Mucosa of descending colon (tissue), 3 donors: ENCODE data around the gene CACNA2D3. TPM values are rescaled to one million over a fixed set of nuclear protein-coding genes. Genes with fewer than 3 reads are reported as not detected.

Experiments used
- ATAC-seq: fragments of 200-7000 bp; cut with Tn5 transposase; one replicate; pipeline ENCODE4 v1.9.1; 2020; ENCODE audit warnings: mild to moderate bottlenecking, moderate library complexity
- DNase-seq, 3 donors: peaks; one replicate each; pipeline ENCODE4 v3.0.0-alpha.2; 2020
- H3K36me3 ChIP-seq: fragments of 200-600 bp; one replicate; pipeline ENCODE4 v1.8.0; 2021; ENCODE audit warnings: low read depth, mild to moderate bottlenecking
- H3K4me1 ChIP-seq: fragments of 200-600 bp; one replicate; pipeline ENCODE4 v1.8.0; 2021; ENCODE audit warnings: low read depth, mild to moderate bottlenecking
- H3K4me3 ChIP-seq: fragments of 200-600 bp; one replicate; pipeline ENCODE4 v1.8.0; 2021; ENCODE audit warnings: mild to moderate bottlenecking
- H3K9me3 ChIP-seq: fragments of 200-600 bp; one replicate; pipeline ENCODE4 v1.8.0; 2021; ENCODE audit warnings: mild to moderate bottlenecking
- intact Hi-C, 2 donors: fragments of 100-400 bp; cut with DNase I in 1 of 2; cut with micrococcal nuclease in 1 of 2; formaldehyde crosslinking; loops; one replicate each; pipeline versions ENCODE4 v1.11.0 to v1.11.1; 2022; cut with DNase I, micrococcal nuclease
- total RNA-seq, 3 donors: library from RNA; stranded (reverse); fragmentation: NEBNext Ultra II Directional in 2 of 3; extraction: Animal tissue kit (Norgen Biotek cat#: 25700) in 2 of 3; gene quantifications; one replicate each; pipeline versions ENCODE4 v1.2.1 to v1.2.4, GENCODE V29; 2021 to 2023
- TF ChIP-seq, protein P1 (sequence below): fragments of 200-600 bp; IDR thresholded peaks from one replicate; pipeline ENCODE4 v1.8.0; 2022; ENCODE audit warnings: antibody characterized with exemption, mild to moderate bottlenecking
- donor health status: DM: no; HTN: no; CAD: no; lungs with moderate emphysema.
- donor health status: DM: no; HTN: no; CAD: no.
- donor health status: DM: no; HTN: yes; CAD: no.

The CACNA2D3 gene
- total RNA-seq, 3 donors from 2014 or later, result 0.34 to 3.5 (median 0.55) TPM

DNA sequence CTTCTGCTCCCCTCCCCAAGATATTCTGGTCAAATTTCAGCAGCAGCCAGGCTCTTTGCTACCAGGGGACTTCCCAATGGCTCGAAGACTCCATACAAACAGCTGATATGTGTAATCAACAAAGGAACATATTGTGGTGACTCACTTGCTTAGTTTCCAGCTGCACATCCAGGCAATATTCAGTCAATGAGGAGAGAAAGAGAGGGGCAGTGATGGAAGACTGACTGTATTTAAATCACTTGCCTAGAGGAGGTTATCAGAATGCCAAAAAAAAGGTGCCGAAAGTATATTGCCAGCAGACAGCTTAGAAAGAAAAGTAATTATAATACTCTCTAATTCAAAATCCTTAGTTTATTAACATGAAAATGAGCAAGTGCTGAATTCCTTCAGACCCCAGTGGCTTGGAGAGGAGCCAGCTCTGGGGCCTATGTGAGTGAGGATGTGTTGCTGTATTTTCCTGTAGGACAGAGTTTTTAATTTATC is 569.0 kb downstream of the CACNA2D3 start:
- no peak overlapping the region for H3K4me3 ChIP-seq
- peak; percentile 21 for ATAC-seq
- intact Hi-C loops, result no loop called here
- H3K36me3 ChIP-seq, result no peaks in the 10 kb centered on the region
- TF ChIP-seq, protein P1, sequence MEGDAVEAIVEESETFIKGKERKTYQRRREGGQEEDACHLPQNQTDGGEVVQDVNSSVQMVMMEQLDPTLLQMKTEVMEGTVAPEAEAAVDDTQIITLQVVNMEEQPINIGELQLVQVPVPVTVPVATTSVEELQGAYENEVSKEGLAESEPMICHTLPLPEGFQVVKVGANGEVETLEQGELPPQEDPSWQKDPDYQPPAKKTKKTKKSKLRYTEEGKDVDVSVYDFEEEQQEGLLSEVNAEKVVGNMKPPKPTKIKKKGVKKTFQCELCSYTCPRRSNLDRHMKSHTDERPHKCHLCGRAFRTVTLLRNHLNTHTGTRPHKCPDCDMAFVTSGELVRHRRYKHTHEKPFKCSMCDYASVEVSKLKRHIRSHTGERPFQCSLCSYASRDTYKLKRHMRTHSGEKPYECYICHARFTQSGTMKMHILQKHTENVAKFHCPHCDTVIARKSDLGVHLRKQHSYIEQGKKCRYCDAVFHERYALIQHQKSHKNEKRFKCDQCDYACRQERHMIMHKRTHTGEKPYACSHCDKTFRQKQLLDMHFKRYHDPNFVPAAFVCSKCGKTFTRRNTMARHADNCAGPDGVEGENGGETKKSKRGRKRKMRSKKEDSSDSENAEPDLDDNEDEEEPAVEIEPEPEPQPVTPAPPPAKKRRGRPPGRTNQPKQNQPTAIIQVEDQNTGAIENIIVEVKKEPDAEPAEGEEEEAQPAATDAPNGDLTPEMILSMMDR, result no peak
- no peaks in the 10 kb centered on the region for H3K9me3 ChIP-seq
- H3K4me1 ChIP-seq, result no peaks in the 10 kb centered on the region
- DNase-seq, result no peak

DNA sequence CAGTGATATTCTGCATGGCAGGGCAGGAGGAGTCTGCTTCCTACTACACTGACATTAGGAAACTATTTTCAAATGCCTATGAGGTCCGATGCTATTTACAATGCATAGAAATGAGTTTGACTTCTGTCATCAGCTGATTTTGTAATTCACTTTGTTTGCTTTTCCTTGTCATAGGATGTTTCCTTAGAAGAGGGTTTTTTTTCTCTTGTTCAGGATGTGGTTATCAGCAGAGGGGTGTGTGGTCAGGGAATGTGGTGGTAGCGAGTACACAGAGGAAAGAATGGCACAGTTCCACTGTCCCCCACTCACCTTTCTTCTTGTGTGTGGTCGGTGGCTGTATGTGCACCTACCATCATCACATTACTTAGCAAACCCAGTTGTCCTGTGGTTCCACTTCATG is 574.0 kb downstream of the CACNA2D3 start:
- Histone ChIP-seq H3K36me3 (no peaks in the 10 kb centered on the region), H3K4me1 (no peaks in the 10 kb centered on the region), H3K9me3 (no peaks in the 10 kb centered on the region), H3K4me3 (no peak overlapping the region)
- ATAC-seq (no peak), DNase-seq (no peak)
- intact Hi-C loops, result no loop called here
- TF ChIP-seq, protein P1, result no peak

DNA sequence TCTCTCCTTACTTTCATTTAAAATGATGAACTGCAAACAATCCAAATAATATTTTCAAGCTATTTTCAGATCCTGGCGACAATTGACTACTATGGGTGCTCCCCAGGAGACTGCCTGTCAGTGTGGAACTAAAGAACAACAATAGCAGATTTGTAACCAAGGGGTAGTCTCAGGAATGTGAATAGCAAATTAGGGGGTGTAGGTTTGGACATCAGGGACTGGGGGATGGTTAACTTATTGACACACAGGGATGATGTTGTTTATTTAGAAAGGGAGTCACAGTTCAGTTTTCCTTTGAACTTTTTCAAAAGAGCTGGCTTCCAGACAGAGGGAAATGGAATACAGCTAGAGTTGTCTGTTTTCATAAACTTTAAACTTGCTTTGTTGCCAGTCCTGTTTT is 575.7 kb downstream of the CACNA2D3 start:
- no peak for ATAC-seq
- no peaks in the 10 kb centered on the region for H3K36me3 ChIP-seq
- intact Hi-C loops, result no loop called here

DNA sequence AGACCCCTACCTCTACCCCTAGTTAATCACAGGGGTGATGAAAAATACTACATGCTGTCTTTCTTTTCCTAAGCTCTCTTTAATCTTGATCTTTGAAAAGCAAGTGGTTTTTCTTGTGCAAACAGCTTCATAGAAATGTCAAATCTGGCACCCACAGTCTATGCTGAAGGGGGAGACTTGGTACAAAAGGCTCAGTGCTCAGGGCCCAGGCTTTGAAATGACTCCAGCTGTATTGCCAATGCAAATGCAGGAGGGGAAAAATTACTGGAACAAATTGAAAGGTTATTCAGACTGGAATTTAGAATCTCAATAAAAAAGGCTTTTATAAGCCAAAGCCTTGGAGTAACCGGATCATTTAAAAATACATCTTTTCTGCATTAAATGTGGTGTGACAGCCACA is 581.6 kb downstream of the CACNA2D3 start:
- H3K4me1 ChIP-seq, result no peaks in the 10 kb centered on the region
- intact Hi-C loops, result no loop called here
- no peak for DNase-seq
- no peaks in the 10 kb centered on the region for H3K36me3 ChIP-seq
- TF ChIP-seq, protein P1, result no peak
- H3K4me3 ChIP-seq, result no peak overlapping the region
- ATAC-seq, result no peak
- no peaks in the 10 kb centered on the region for H3K9me3 ChIP-seq

More for the DNA sequence above, 575.7 kb downstream of the CACNA2D3 start:
- DNase-seq, result no peak
- H3K4me1 ChIP-seq, result no peaks in the 10 kb centered on the region
- H3K9me3 ChIP-seq, result no peaks in the 10 kb centered on the region
- TF ChIP-seq, protein P1, result no peak
- H3K4me3 ChIP-seq, result no peak overlapping the region

DNA sequence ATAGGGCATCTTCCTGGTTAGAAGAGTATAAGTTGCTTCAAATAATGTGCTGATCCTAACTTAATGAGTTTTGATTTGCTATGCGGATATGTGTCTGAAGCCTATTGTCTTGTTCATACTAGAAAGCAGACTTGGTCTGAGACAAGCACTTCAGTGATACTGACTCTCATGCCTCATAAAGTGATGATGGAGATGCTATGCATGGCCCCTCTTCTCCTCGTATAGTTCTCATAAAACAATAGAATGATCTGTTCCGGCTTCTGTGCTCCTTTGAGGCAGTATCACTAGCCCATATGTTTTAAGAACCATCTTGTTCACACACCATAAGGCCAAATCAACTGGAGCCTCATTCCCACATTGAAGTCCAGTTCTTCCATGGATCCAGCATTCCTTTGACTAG is 583.4 kb downstream of the CACNA2D3 start:
- no peak for ATAC-seq
- Histone ChIP-seq H3K36me3 (no peaks in the 10 kb centered on the region), H3K4me3 (no peak overlapping the region), H3K9me3 (no peaks in the 10 kb centered on the region), H3K4me1 (no peaks in the 10 kb centered on the region)
- TF ChIP-seq, protein P1, result no peak
- intact Hi-C loops, result no loop called here
- no peak for DNase-seq

DNA sequence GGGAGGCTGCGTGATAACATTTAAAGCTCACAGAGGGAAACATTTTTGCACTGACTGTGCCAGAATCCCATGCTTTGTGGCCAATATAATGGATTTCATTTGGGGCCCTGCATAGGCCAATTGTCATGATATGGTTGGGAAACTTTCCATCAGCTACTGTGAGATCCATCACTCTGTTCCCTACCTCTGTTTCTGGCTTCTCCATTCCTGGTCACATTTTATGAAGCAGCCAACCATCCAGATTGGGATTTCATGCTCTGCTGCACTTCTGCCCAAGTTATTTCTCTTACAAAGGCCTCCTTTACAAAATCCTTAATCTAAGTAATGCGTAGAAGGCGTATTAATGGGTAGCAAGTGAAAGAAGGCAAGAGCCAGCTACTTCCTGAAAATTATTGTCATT is 584.4 kb downstream of the CACNA2D3 start:
- no peak for DNase-seq
- Histone ChIP-seq H3K4me3 (no peak overlapping the region), H3K36me3 (no peaks in the 10 kb centered on the region), H3K9me3 (no peaks in the 10 kb centered on the region), H3K4me1 (peaks cover 5% of the 10 kb centered on the region)
- ATAC-seq, result no peak
- TF ChIP-seq, protein P1, result no peak
- intact Hi-C loops, result no loop called here
